GM12865 (cell line): ENCODE data around the gene CELSR2.

Source experiments
- DNase-seq: peaks from one replicate; pipeline ENCODE4 v3.0.0; 2010; ENCODE audit warnings: low read depth
- H3K4me3 ChIP-seq: 2 replicates; pipeline ENCODE4 v1.5.1; 2011; ENCODE audit warnings: mild to moderate bottlenecking, low read depth, low read length, control low read depth
- TF ChIP-seq, protein P1 (sequence below): IDR thresholded peaks from 2 replicates; pipeline ENCODE4 v1.5.1; 2011; ENCODE audit warnings: low read length, control low read depth, low read depth, inconsistent platforms; ENCODE audit not compliant: insufficient read depth; ENCODE audit errors: missing control alignments

Gene CELSR2

DNA sequence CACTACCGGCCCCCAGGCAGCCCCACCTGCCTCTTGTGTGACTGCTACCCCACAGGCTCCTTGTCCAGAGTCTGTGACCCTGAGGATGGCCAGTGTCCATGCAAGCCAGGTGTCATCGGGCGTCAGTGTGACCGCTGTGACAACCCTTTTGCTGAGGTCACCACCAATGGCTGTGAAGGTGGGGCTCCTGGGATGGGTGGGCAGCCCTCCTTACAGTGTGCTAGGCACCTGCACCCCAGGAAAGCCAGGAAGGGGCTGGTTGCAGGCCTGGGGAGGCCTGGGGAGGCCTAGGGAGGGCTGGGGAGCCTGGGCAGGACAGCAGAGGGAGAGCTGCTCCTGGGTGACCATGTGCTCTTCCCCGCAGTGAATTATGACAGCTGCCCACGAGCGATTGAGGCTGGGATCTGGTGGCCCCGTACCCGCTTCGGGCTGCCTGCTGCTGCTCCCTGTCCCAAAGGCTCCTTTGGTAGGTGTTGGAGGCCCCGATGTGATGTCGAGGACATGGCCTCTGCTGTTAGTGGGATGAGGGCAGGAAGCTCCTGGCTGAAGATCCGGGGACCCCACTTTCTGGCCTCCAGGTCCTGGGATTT is 16.5 kb downstream of the CELSR2 start:
- no peak for DNase-seq
- TF ChIP-seq, protein P1, sequence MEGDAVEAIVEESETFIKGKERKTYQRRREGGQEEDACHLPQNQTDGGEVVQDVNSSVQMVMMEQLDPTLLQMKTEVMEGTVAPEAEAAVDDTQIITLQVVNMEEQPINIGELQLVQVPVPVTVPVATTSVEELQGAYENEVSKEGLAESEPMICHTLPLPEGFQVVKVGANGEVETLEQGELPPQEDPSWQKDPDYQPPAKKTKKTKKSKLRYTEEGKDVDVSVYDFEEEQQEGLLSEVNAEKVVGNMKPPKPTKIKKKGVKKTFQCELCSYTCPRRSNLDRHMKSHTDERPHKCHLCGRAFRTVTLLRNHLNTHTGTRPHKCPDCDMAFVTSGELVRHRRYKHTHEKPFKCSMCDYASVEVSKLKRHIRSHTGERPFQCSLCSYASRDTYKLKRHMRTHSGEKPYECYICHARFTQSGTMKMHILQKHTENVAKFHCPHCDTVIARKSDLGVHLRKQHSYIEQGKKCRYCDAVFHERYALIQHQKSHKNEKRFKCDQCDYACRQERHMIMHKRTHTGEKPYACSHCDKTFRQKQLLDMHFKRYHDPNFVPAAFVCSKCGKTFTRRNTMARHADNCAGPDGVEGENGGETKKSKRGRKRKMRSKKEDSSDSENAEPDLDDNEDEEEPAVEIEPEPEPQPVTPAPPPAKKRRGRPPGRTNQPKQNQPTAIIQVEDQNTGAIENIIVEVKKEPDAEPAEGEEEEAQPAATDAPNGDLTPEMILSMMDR: no peak
- H3K4me3 ChIP-seq: no peak overlapping the region

DNA sequence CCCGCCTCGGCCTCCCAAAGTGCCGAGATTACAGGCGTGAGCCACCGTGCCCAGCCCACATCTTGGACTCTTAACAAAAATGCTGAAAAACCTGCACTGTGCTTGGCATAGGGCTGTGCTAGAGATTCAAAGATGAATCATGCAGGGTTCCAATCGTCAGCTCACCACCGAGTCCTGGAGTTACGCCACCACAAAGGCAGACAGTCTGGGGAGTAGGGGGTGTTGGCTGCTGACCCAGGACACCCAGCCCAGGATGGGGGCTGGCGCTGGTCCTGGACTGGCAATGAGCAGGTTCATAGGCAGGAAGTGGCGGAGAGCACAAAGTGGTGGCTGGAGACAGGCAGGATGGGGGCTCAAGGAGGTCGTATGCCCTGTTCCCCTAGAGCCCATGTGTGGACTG is 17.6 kb downstream of the CELSR2 start:
- no peak for DNase-seq
- no peak overlapping the region for H3K4me3 ChIP-seq
- TF ChIP-seq, protein P1: no peak

DNA sequence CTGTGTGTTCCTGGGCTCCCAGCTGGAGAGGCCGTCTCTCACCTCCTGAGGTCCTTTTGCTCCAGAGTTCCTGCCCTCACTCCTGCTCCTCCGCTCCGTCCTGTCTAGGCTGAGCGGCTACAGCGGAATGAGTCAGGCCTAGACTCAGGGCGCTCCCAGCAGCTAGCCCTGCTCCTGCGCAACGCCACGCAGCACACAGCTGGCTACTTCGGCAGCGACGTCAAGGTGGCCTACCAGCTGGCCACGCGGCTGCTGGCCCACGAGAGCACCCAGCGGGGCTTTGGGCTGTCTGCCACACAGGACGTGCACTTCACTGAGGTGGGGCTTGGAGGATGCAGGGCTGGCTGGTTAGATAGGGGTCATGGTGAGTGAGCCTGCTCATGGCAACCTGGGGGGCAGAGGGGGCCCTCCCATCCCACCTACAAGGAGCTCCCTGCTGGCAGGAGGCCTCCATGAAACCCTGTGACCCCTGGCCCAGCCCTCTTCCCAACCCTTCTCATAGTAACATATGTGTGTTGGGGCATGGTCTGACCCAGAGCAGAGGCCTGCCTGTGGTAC is 18.5 kb downstream of the CELSR2 start:
- TF ChIP-seq, protein P1: no peak
- H3K4me3 ChIP-seq: no peak overlapping the region
- DNase-seq: no peak

DNA sequence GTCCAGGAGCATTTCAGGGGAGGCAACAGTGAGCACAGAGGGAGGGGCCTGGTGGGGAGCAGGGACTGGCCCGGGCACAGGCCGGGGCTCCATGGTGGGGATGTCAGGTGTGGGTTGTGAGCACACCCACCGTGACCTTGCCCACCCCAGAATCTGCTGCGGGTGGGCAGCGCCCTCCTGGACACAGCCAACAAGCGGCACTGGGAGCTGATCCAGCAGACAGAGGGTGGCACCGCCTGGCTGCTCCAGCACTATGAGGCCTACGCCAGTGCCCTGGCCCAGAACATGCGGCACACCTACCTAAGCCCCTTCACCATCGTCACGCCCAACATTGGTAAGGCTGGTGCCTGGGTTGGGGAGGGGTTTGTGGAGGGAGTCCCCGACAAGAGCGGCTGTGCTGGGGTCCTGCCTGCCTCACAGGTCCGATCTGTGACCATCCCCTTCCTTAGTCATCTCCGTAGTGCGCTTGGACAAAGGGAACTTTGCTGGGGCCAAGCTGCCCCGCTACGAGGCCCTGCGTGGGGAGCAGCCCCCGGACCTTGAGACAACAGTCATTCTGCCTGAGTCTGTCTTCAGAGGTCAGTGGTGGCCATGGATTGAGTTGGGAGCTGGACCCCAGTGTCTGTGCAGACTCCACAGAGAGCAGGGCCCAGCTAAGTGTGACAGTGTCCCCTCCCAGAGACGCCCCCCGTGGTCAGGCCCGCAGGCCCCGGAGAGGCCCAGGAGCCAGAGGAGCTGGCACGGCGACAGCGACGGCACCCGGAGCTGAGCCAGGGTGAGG is 19.3 kb downstream of the CELSR2 start:
- H3K4me3 ChIP-seq: no peak overlapping the region
- no peak for DNase-seq
- TF ChIP-seq, protein P1: no peak

DNA sequence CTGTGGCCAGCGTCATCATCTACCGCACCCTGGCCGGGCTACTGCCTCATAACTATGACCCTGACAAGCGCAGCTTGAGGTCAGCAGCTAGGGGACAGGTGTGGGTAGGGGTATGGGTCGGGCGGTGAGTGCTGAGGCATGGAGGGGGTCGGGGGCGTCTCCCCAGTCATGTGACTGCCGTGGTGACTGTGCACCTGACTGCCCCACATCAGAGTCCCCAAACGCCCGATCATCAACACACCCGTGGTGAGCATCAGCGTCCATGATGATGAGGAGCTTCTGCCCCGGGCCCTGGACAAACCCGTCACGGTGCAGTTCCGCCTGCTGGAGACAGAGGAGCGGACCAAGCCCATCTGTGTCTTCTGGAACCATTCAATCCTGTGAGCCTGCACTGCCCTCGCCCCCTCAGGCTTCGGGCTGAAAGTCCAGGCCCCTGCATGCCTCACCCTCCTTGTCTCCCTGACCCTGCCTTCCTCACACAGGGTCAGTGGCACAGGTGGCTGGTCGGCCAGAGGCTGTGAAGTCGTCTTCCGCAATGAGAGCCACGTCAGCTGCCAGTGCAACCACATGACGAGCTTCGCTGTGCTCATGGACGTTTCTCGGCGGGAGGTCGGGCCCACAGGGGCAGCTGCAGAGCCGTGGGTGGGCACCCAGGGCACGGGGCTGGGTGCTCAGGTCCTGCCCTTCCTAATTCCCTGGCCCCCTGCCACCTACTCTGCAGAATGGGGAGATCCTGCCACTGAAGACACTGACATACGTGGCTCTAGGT is 20.1 kb downstream of the CELSR2 start:
- TF ChIP-seq, protein P1: no peak
- no peak for DNase-seq
- H3K4me3 ChIP-seq: no peak overlapping the region

DNA sequence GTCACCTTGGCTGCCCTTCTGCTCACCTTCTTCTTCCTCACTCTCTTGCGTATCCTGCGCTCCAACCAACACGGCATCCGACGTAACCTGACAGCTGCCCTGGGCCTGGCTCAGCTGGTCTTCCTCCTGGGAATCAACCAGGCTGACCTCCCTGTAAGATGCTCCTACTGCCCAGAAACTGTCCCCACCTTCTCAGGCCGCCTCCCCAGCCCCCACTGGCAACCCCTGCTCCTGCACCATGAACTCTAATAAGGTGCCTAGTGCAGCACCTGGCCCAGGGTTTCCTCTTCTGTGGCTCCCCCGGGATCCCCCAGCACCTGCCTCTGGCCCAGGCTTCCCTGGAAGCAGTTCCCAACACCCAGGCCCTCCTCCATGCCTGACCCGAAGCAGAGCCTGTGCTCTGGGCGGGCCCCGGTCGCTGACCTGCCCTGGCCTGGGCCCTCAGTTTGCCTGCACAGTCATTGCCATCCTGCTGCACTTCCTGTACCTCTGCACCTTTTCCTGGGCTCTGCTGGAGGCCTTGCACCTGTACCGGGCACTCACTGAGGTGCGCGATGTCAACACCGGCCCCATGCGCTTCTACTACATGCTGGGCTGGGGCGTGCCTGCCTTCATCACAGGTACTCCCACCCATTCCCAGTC is 20.8 kb downstream of the CELSR2 start:
- TF ChIP-seq, protein P1: no peak
- no peak for DNase-seq
- no peak overlapping the region for H3K4me3 ChIP-seq
